ENCODE results near the gene ZBTB25. TPM values are rescaled to one million over a fixed set of nuclear protein-coding genes. Genes with fewer than 3 reads are reported as not detected.
"Not testable (repeated sequence)": the region's sequence is repeated elsewhere in the genome, so short reads cannot be mapped to it uniquely, and the experiment has no call there.

The ZBTB25 gene
- total RNA-seq, 2 donors from 2014 or later = 30.4 to 31.3 TPM

- no peak for ATAC-seq (replicated peaks in 1 of 2)
- H3K36me3 Mint-ChIP-seq (ENCODE audit: insufficient read depth in 2 of 2) = peaks cover 10 to 14% of the 10 kb centered on the region in 2 donors
- H3K27me3 Mint-ChIP-seq (ENCODE audit: low read depth) = peaks cover 27% of the 10 kb centered on the region
- no peak for DNase-seq
- peaks cover 2 to 3% of the 10 kb centered on the region in 2 donors for H3K9me3 Mint-ChIP-seq
- H3K27ac Mint-ChIP-seq = no peak overlapping the region
- no peak overlapping the region for H3K4me3 Mint-ChIP-seq
- H3K4me1 Mint-ChIP-seq (ENCODE audit: low read depth) = peaks cover 24% of the 10 kb centered on the region
Measured at GRCh38 chr14:64536488-64537245, 33.0 kb upstream of the ZBTB25 start.

- Mint-ChIP-seq H3K4me3 (no peak overlapping the region), H3K27ac (no peak overlapping the region), H3K4me1 (ENCODE audit: low read depth) (peaks cover 13% of the 10 kb centered on the region), H3K27me3 (ENCODE audit: low read depth) (no peaks in the 10 kb centered on the region), H3K36me3 (ENCODE audit: insufficient read depth in 2 of 2) (peaks cover 0 to 5% of the 10 kb centered on the region in 2 donors), H3K9me3 (no peaks in the 10 kb centered on the region)
- no peak for ATAC-seq (replicated peaks in 1 of 2)
- DNase-seq = no peak
Measured at GRCh38 chr14:64531567-64531966, 27.9 kb upstream of the ZBTB25 start.

DNA sequence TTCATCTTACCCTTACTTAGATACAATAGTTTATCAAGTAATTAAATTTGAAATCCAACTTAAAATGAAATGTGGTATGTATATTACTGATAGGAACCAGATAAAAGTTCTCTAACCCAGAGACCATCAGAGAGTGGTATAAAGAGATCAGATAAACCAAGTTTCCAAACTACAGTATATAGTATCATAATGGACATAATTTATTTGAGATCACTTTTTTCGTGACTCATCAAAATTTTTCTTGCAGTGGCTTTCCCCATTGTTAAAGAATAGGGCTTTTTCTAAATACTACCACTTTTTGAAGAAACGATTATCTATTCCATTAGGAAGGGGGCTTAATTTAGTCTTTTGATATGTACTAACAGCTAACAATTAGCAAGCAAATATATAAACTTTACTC lies 21.7 kb upstream of the ZBTB25 start:
- H3K4me1 Mint-ChIP-seq (ENCODE audit: low read depth) = peaks cover 13% of the 10 kb centered on the region
- no peak overlapping the region for H3K4me3 Mint-ChIP-seq
- H3K27ac Mint-ChIP-seq = no peak overlapping the region
- ATAC-seq (replicated peaks in 1 of 2) = no peak
- no peaks in the 10 kb centered on the region for H3K27me3 Mint-ChIP-seq (ENCODE audit: low read depth)
- DNase-seq = no peak
- no peaks in the 10 kb centered on the region for H3K9me3 Mint-ChIP-seq
- peaks cover 6 to 9% of the 10 kb centered on the region in 2 donors for H3K36me3 Mint-ChIP-seq (ENCODE audit: insufficient read depth in 2 of 2)

- no peak overlapping the region for H3K4me3 Mint-ChIP-seq
- H3K27me3 Mint-ChIP-seq (ENCODE audit: low read depth) = no peaks in the 10 kb centered on the region
- peaks cover 8% of the 10 kb centered on the region for H3K4me1 Mint-ChIP-seq (ENCODE audit: low read depth)
- H3K9me3 Mint-ChIP-seq = no peaks in the 10 kb centered on the region
- DNase-seq (no peak), ATAC-seq (replicated peaks in 1 of 2) (peak in 1 of 2 donors; percentile 26)
- H3K27ac Mint-ChIP-seq = no peak overlapping the region
- peaks cover 6 to 9% of the 10 kb centered on the region in 2 donors for H3K36me3 Mint-ChIP-seq (ENCODE audit: insufficient read depth in 2 of 2)
Measured at GRCh38 chr14:64522591-64523355, 19.1 kb upstream of the ZBTB25 start.

GRCh38 chr14:64520699-64521098 lies 17.1 kb upstream of the ZBTB25 start:
- no peak overlapping the region for H3K4me3 Mint-ChIP-seq
- H3K4me1 Mint-ChIP-seq (ENCODE audit: low read depth) = peaks cover 21% of the 10 kb centered on the region
- no peaks in the 10 kb centered on the region for H3K27me3 Mint-ChIP-seq (ENCODE audit: low read depth)
- H3K36me3 Mint-ChIP-seq (ENCODE audit: insufficient read depth in 2 of 2) = peaks cover 0 to 2% of the 10 kb centered on the region in 2 donors
- DNase-seq (no peak), ATAC-seq (replicated peaks in 1 of 2) (no peak)
- H3K9me3 Mint-ChIP-seq = no peaks in the 10 kb centered on the region
- H3K27ac Mint-ChIP-seq = no peak overlapping the region

DNA sequence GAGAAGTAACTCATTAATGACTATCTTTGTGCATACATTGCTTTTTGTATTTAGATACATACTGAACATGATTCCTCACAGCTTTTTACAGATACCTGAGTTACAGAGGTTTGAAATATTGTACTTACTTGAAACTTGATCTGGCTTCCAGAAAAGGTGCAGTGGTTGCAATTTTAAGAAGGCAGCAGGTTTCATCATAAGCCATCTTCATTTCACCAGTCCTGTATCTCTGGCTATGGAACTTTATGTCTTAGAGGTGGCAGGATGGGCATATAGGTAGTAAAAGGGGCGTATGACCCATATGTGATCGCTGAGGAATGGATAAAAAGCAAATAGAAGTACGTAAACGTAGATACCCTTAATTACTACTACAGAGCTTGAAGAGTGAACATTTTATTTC lies 14.6 kb upstream of the ZBTB25 start:
- ATAC-seq (replicated peaks in 1 of 2) (no peak), DNase-seq (no peak)
- H3K4me3 Mint-ChIP-seq = no peak overlapping the region
- H3K4me1 Mint-ChIP-seq (ENCODE audit: low read depth) = peaks cover 34% of the 10 kb centered on the region
- H3K27ac Mint-ChIP-seq = peak overlapping the region; percentile 46
- H3K36me3 Mint-ChIP-seq (ENCODE audit: insufficient read depth in 2 of 2) = peaks cover 0 to 2% of the 10 kb centered on the region in 2 donors
- H3K9me3 Mint-ChIP-seq = no peaks in the 10 kb centered on the region
- no peaks in the 10 kb centered on the region for H3K27me3 Mint-ChIP-seq (ENCODE audit: low read depth)

DNA sequence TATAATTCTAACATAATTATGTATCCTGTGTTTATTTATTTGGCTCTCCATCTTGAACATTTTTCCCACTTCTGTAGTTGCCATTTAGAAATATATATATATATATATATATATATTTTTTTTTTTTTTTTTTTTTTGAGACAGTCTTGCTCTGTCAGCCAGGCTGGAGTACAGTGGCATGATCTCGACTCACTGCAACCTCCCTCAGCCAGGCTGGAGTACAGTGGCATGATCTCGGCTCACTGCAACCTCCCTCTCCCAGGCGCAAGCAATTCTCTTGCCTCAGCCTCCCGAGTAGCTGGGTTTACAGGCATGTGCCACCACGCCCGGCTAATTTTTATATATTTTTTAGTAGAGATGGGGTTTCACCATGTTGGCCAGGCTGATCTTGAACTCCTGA lies 14.0 kb upstream of the ZBTB25 start:
- H3K9me3 Mint-ChIP-seq; H3K36me3 Mint-ChIP-seq (ENCODE audit: insufficient read depth in 2 of 2); H3K27me3 Mint-ChIP-seq (ENCODE audit: low read depth); H3K4me3 Mint-ChIP-seq; DNase-seq; ATAC-seq (replicated peaks in 1 of 2): not testable (repeated sequence)
- H3K4me1 Mint-ChIP-seq (ENCODE audit: low read depth) = peaks cover 35% of the 10 kb centered on the region
- H3K27ac Mint-ChIP-seq = peak overlapping the region; percentile 77

DNA sequence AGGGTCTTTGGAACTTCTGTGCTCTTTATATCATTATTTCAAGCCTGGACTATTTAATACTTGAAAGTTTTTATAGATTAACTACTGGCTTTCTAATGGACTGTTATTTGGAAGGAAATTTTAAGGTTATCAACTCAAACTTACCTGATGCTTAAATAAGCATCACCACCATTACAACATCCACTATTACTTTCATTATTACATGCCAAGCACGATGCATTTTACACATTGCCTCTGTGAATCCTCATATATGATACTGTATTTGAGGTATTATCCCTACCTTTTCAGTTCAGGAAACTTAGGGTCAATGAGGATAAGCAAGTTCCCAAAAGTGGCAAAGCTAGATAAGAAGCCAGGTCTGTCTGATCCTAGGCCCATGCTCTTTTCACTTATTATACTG lies 13.3 kb upstream of the ZBTB25 start:
- H3K4me3 Mint-ChIP-seq = peak overlapping the region in 1 of 2 donors; percentile 65
- no peaks in the 10 kb centered on the region for H3K9me3 Mint-ChIP-seq
- H3K36me3 Mint-ChIP-seq (ENCODE audit: insufficient read depth in 2 of 2) = peaks cover 0 to 2% of the 10 kb centered on the region in 2 donors
- no peak for DNase-seq
- peak overlapping the region; percentile 89 for H3K27ac Mint-ChIP-seq
- H3K4me1 Mint-ChIP-seq (ENCODE audit: low read depth) = peaks cover 42% of the 10 kb centered on the region
- H3K27me3 Mint-ChIP-seq (ENCODE audit: low read depth) = no peaks in the 10 kb centered on the region
- no peak for ATAC-seq (replicated peaks in 1 of 2)

- DNase-seq (no peak), ATAC-seq (replicated peaks in 1 of 2) (no peak)
- H3K4me3 Mint-ChIP-seq = no peak overlapping the region
- H3K9me3 Mint-ChIP-seq = no peaks in the 10 kb centered on the region
- H3K4me1 Mint-ChIP-seq (ENCODE audit: low read depth) = peaks cover 58% of the 10 kb centered on the region
- H3K27ac Mint-ChIP-seq = no peak overlapping the region
- H3K36me3 Mint-ChIP-seq (ENCODE audit: insufficient read depth in 2 of 2) = peaks cover 0 to 2% of the 10 kb centered on the region in 2 donors
- H3K27me3 Mint-ChIP-seq (ENCODE audit: low read depth) = no peaks in the 10 kb centered on the region
Measured at GRCh38 chr14:64515053-64515452, 11.4 kb upstream of the ZBTB25 start.

DNA sequence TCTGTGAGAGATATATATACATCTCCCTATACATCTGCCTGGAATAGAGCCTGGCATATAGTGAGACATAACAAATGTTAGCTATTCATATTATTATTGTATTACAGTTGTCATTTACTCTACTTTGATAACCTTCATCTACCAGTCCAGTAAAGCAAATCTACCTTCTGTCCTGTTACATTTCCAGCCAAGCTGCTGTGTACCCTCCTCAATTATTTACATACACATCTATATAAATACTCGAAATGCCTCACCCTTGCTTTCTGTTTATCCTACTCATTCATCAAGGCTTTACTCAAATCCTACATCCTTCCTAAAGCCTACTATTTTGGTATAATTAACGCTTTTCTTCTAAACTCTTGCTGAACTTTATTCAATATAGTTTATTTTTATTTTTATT lies 9.6 kb upstream of the ZBTB25 start:
- Mint-ChIP-seq H3K27ac (no peak overlapping the region), H3K27me3 (ENCODE audit: low read depth) (no peaks in the 10 kb centered on the region), H3K4me3 (no peak overlapping the region), H3K9me3 (no peaks in the 10 kb centered on the region), H3K36me3 (ENCODE audit: insufficient read depth in 2 of 2) (peaks cover 0 to 2% of the 10 kb centered on the region in 2 donors), H3K4me1 (ENCODE audit: low read depth) (peaks cover 72% of the 10 kb centered on the region)
- DNase-seq = no peak
- no peak for ATAC-seq (replicated peaks in 1 of 2)

- Mint-ChIP-seq H3K36me3 (ENCODE audit: insufficient read depth in 2 of 2) (peaks cover 0 to 4% of the 10 kb centered on the region in 2 donors), H3K9me3 (no peaks in the 10 kb centered on the region), H3K4me1 (ENCODE audit: low read depth) (peaks cover 77% of the 10 kb centered on the region), H3K4me3 (peak overlapping the region; percentile 86 to 93), H3K27me3 (ENCODE audit: low read depth) (no peaks in the 10 kb centered on the region), H3K27ac (peak overlapping the region; percentile 72)
- peak; percentile 62 to 67 for DNase-seq
- ATAC-seq (replicated peaks in 1 of 2) = no peak
Measured at GRCh38 chr14:64510825-64511671, 7.4 kb upstream of the ZBTB25 start.

DNA sequence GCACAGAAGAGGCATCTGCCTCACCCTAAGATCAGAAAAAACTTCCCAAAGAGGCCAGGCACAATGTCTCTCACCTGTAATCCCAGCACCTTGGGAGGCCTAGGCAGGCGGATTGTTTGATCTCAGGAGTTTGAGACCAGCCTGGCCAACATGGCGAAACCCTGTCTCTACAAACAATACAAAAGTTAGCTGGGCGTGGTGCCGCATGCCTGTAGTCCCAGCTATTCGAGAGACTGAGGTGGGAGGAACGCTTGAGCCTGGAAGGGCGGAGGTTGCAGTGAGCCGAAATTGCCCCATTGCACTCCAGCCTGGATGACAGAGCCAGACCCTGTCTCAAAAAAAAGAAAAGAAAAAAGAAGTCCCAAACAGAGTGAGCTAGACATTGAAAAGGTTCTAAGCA lies 5.4 kb upstream of the ZBTB25 start:
- no peaks in the 10 kb centered on the region for H3K27me3 Mint-ChIP-seq (ENCODE audit: low read depth)
- ATAC-seq (replicated peaks in 1 of 2) (no peak), DNase-seq (no peak)
- peak overlapping the region; percentile 86 to 93 for H3K4me3 Mint-ChIP-seq
- peaks cover 7% of the 10 kb centered on the region in 2 donors for H3K36me3 Mint-ChIP-seq (ENCODE audit: insufficient read depth in 2 of 2)
- peak overlapping the region; percentile 72 for H3K27ac Mint-ChIP-seq
- no peaks in the 10 kb centered on the region for H3K9me3 Mint-ChIP-seq
- H3K4me1 Mint-ChIP-seq (ENCODE audit: low read depth) = peaks cover 77% of the 10 kb centered on the region

Data from activated T-cell treated with anti-CD3 and anti-CD28 coated beads, Interleukin-2, amount 50 U/mL, for 72 hours (primary cell).